Hematopoietic multipotent progenitor cell (in vitro differentiated cells): Measurements from ENCODE around the gene TCF15. TPM values are rescaled to one million over a fixed set of nuclear protein-coding genes. Genes with fewer than 3 reads are reported as not detected.

Experiments used
- DNase-seq, 3 donors: peaks; one replicate each; pipeline ENCODE4 v3.0.0-alpha.2; 2011 to 2015; ENCODE audit warnings: low read depth in 2 of 3, low spot score in 2 of 3
- total RNA-seq: library from RNA; depleted of rRNA; stranded (reverse); fragments of >200 nt; gene quantifications from one replicate; pipeline ENCODE4 v1.2.3, GENCODE V29; 2012

The TCF15 gene, protein sequence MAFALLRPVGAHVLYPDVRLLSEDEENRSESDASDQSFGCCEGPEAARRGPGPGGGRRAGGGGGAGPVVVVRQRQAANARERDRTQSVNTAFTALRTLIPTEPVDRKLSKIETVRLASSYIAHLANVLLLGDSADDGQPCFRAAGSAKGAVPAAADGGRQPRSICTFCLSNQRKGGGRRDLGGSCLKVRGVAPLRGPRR
- 0.81 TPM for total RNA-seq

DNA sequence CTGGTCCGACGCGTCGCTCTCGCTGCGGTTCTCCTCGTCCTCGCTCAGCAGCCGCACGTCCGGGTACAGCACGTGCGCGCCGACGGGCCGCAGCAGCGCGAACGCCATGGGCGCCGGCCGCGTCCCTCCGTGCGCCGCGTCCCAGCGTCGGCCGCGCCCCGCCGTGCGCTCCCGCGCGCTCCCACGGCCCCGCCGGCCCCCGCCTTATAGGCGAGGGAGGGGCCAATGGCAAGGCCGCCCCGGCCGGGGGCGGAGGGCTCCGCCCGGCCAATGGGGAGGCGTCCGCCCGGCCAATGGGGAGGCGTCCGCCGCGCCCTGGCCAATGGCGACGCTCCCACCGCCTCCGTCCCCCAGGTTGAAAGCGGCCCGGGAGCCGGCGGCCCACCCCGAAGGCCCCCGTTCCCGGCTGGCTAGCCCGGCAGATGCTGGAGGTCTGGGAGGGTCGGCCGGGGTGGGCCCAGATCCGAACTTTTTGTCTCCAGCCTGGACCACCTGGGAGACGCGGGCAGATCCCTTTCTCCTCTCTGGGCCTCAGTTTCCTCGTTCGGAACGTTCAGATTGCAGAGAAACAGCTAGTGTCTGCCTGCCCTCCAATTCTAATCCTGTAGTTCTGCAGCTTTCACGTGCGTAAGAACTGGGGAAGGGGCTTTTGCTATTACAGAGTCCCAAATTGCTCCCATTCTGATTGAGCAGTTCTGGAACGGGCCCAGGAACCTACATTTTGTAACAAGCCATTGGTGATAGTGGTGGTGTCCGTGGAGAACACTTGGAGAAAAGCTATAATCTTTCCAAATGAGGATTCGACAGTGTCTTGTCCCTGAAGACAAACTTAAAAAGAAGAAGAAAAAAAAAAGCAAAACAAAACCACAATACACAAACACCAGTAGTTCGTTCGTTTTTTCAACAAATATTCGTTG, at the start of gene TCF15:
Gene TCF15, minus strand, starts transcription at position 180 of the 917 bp plus-strand sequence. Its CDS starts 72 bp downstream, at position 108.
- DNase-seq, result peak in 2 of 3 donors; percentile 67 to 75

DNA sequence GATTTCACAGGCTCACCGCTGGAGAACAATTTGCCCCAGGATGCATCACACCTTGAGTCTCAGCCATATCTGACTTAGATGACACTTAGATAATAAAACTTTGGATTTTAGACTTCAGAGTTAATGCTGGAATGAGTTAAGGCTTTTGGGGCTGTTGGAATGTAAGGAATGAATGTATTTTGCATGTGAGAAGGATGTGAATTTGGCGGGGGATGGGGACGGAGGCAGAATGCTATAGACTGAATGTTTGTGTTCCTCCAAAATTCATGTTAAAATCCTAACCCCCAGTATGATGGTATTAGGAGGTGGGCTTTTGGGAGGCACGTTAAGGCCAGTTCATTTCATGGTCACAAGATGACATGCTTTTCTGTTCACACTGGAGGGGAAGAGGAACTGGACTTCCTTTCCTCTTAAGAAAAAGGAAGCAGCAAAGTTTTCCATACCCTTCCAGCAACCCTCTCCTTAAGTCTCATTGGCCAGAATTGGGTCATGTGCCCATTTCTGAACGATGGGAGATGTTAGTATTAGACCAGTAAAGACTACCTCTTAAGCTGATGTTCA, 48.7 kb upstream of the TCF15 start:
- no peak for DNase-seq

DNA sequence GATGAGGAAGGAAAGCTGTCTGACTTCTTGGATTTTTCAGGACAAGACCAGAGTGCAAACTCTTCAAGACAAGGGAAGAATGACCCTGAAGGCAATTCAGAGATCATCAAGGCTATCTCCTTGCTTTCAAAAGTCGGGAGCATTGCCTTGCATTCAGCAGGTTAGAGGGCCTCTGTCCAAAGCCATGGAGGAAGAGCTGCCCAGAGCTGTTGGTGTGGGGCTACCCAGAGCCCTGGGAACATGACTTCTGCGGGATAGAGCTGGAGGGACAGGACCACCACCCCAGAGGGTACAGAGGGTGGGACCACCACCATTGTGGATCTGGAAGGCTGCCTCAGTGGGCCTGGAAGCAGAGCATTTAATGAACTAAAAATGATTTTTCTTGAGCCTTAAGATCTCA, 48.1 kb upstream of the TCF15 start:
- DNase-seq, result no peak

DNA sequence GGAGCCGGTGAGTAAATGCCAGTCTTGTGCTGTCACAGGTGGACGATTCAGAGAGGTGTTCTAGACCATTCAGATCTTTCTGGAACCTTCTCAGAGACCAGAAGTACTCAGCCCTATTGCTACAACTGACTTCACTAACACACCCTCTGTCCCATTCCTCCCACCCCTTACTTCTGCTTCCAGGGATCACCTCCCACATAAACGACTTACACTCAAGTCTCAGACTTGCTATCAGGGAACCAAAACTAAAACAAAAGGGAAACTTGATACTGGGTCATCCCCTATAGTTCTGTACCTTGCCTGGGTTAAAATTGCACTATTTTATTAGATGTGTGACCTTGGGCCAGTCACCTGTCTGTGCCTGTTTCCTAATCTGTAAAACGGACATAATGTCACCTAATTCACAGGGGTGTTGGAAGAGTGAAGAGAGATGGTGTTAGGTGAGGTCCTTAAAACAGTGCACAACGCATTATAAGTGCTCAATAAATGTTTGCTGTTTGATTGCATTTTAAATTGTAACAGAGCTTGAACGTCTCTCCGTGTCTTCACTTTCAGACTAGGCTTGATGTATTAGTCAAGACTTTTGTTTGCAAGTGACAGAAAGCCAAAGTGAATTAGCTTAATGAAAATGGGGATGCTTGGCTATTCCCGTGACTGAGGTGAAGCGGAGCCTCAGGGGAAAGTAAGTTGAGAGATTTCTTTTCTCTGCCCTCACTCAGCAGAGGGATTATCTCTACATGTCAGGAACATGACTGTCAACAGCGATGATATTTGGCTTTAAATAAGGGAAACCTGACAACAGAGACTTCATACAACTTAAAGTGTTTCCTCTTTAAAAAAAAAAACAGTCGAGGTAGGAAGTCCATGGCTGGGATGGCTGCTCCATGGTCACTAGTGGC, 45.9 kb upstream of the TCF15 start:
- no peak for DNase-seq

DNA sequence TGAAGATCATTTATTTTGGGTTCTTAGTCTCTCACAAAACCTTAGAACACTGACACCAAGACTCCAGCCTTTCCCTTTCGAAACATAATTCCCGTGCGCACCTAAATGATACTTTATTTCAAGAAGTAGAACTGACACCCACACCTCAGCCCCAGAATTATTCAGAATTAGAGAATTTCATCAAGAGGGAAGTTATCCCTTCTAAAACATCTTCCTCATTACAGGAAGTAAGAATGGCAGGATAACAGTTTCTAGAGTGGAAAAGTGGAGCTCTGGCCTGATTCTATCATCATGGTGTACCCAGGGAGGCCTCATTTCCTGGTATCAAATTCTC, 44.3 kb upstream of the TCF15 start:
- no peak for DNase-seq

DNA sequence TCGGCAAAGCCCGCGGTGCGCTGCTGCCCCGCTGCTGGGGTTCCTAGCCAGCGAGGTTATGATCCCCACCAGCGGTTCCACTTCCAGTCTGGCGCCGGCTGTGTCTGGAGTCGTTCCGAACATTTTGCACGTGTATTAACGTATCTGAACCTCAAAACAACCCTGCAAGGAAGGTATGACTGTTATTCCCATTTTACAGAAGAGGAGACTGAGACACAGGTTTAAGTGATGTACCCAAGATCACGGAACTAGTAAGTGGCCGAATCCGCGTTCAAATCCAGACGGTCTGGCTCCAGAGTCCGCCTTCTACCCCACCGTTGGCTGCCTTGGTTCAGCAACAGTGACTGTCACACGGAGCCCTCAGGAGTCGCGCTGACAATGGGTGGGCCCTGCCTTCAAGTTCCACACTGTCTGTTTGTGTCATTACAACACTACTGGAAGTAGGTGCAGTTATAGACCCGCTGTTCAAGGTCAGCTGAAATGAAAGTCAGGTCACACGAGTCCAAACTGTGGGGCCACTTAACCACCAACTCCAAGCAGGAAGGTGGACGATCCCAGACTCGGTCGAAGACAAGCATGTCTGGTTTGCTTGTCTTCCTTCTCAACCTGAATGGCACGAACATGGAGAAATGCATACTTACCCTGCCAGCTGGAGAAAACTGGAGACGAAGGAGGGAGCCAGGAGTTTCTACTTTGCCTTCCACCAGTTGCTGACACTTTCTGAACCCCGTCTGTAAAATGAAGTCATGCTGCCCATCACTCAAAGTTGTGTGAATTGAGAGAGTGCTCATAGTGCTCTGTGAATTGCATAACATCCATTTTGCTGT, 43.7 kb upstream of the TCF15 start:
- no peak for DNase-seq

DNA sequence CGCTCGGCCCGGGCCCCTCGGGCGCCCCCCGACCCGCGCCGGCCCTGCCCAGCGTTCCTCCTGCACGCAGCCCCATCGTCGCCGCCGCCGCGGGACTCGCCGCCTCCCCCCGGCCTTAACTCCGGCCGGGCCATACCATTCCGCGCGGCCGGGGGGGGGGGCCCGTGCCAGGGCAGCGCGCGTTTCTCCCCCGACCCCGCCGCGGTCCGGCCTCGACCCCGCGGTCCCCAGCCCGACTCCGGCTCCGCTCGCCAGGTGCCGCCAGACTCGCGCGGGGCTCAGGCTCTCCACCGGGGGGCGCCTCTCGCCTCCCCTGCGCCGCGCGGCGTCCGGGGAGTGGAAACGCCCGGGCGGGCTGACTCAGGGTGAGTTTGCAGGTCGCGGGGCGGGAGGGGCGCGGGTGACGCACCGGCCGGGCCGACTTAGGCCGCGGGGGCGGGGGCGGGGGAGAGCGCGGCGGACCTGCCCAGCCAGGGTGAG, 43.0 kb upstream of the TCF15 start, which contains the start of gene SRXN1:
Gene SRXN1, minus strand, starts transcription at position 91 of the 480 bp plus-strand sequence. Its CDS starts 15 bp downstream, at position 76.
- peak; percentile 51 to 95 (median 93) for DNase-seq

DNA sequence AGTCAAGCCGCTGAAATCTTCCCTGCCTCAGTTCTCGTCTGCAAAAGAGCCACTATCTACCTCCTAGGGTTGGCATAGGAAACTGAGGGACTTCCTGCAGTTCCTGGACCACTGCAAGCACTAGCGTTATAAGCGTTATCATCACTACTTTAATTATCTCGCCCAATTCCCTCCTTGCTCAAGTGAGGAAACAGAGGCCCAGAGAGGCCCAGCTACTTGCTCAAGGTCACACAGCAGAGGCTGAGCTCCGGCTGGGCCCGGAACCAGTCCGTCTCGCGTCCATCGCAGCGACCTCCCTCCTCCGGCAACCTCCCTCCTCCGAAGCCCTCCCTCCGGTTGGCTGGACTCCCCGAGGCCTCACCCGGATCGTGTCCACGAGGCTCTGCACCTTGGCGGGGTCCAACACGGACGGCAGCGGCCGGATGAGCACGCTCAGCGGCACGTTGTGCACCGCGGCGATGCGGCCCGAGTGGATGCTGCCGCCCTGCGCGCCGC, 42.6 kb upstream of the TCF15 start:
- no peak for DNase-seq

DNA sequence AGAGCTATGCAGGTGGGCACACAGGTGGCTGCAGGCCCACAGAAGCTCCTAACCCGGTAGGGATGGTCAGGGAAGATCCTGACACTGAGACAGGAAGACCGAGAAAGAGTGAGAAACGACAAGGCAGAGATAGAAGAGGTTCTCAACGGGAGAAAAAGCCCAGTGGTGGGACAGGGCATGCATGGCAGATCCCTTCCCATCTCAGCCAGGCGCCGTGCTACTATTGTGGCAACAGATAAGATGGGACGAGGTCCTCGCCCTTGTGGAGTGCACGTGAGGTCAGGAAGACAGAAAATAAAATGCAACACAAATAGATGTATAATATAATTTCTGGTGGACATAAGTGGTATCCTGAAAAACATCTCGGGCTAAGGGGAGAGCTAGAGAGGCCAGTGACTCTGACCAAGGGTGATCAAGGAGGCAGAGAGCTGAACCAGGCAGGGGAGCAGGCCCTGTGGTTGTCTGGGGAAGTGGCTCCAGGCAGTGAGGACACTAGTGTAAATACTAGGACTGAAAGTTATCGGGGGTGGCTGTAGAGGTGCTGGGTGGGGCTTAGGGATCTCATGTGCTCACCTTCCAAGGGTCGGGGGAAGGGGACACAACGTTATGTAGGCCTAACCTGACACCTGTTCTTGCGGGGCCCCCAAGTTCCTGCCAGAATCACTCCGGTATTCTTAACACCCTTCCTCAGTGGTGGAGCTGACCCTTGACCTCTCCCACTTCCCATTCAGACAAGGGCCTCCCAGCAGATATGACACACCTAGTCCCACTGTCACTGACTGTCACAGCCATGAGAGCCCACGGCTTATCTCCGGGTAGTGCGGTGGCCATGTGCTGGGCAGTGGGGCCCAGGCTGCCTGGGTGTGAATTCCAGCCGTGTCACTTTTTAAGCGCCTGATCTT, 41.9 kb upstream of the TCF15 start:
- DNase-seq, result no peak

DNA sequence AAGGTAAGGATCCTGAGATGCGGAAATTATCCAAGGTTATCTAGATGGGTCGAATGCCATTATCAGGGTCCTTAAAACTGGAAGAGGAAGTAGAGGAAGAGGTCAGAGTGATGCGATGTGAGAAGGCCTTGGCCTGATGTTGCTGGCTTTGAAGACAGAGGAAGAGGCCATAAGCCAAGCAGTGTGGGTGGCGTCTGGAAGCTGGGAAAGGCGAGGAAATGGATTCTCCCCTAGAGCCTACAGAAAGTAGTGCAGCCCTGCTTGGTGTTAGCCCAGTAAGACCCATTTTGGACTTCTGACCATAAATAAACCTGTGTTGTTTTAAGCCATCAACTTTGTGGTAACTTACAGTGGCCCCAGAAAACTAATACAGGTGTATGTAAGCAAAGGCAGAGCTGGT, 40.8 kb upstream of the TCF15 start:
- DNase-seq, result no peak

DNA sequence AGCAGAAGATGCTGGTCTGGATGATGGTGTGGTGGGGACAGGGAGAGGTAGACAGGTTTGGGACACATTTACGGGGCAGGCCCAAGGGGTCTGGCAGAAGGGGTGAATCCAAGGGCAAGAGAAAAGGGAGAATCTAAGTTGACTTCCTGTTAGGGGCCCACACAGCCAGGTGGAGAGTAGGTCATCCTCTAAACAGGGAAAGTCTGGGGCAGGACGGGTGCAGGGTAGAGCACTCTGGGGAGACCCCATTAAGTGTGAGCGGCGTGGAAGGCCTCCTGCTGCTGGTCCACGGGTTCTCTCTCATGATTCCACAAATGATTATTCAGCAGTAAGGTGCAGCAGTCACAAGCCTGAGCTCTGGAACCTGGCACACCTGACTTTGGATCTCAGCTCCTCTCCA, 40.2 kb upstream of the TCF15 start:
- DNase-seq, result no peak

DNA sequence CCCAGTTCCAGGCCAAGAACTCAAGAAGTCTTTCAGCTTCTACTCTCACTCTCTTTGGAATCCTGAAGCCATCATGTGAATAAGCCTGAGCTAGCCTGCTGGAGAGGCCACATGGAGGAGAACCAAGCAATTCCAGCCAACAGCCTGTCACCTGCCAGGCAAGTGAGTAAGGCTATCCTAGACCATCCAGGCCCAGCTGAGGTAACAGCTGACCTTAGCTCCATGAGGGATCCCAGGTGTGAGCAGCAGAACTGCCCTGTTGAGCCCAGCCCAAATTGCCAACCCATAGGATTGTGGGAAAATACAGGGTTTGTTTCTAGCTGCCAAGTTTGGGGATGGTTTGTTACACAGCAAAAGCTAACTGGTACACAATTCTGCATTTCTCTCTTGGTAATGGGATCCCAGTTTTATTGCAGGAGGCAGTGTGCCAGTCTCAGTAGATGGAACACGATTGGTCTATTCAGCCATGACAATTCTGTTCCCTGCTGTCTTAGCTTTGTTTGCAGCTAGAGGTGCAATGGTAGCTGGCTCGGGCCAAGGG, 37.4 kb upstream of the TCF15 start:
- no peak for DNase-seq

DNA sequence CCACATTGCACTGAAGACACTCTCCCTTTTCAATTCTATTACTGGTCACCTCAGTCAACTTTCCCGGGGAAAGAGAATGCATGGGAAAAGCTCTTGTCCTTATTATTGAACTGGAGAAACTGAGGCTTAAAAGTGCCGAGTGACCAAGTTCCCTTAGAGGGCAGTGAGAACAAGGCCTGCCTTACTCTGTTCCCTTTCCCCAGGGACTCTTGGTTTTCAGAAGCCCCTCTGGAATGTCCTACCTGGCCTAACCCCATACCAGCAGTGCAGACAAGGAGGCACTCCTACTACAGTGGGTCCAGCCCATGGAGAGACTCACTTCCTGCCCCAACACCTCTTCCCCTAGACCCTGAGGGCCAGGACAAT, 36.7 kb upstream of the TCF15 start:
- no peak for DNase-seq

DNA sequence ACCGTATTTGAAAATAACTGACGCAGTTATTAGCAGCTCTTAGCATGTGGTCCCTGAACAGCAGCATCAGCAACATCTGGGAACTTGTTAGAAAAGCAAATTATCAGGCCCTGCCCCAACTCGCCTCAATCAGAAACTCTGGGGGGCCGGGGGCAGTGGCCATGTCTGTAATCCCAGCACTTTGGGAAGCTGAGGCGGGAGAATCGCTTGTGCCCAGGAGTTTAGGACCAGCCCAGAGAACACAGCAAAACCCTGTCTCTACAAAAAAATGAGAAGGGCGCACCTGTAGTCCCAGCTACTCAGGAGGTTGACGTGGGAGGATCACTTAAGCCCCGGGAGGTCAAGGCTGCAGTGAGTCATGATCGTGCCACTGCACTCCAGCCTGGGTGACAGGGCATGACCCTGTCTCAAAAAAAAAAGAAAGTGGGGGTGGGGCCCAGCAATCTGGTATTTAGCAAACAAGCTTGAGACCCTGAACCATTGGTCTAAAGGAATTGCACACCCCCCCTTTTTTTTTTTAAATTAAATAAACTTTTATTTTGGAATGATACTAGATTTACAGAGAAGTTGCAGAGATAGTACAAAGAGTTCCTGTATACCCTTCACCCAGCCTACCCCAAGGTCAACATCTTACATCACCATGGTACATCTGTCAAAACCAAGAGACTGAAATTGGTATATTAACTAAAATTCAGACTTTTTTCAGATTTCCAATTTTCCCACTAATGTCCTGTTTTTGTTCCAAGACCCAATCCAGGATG, 36.2 kb upstream of the TCF15 start:
- DNase-seq, result no peak

DNA sequence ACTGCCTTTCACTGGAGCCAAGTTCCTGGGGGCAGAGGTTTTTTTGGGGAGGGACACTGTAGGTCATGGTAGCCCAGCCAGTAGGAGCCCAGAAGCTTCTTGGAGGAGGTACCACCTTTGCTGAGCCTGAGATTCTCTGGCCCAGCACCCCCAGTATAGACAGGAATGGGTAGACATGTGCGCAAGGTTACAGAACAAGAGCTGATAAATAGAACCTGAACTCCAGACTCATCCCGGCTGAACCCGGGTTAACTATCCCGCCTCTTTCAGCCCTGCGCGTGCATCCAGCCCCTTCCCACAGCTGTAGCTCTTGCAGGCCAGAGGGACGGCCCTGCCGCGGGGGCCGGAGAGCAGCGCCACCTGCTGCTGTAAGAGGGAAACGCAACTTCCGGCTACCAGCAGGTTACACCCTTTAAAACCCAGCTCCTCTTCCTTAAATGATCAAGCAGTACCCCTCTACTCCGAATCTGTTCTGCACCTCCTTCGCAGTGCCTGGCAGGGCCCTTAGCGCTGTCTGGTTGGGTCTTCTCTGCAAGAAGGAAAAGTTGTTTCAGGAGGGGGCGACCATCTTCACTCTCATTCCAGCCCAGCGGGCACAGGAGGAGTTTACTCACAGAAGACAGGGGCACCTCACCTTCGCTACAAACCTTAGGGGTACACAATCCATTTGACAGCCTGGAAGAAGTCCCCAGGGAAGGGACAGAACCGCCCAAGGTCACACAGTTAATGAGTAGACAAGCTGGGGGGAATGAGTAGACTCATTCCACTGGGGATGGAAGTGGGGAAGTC, 35.4 kb upstream of the TCF15 start:
- DNase-seq, result peak; percentile 36 to 75 (median 74)

DNA sequence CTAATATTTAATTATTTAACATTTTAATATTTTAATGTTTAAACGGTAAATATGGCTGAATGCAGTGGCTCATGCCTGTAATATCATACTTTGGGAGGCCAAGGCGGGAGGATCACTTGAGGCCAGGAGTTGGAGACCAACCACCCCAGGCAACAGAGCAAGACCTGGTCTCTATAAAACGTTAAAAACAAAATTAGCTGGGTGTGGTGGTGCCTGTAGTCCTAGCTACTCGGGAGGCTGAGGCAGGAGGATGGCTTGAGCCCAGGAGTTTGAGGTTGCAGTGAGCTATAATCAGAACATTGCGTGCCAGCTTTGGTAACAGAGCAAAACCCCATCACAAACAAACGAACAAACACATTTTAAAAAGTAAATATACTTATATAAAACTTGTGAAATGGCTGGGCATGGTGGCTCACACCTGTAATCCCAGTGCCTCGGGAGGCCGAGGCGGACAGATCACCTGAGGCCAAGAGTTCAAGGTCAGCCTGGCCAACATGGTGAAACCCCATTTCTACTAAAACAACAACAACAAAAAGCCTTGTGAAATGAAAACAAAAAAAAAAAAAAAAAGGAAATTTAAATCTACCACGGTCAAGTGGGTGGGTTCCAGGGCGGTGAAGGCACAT, 34.7 kb upstream of the TCF15 start:
- DNase-seq, result no peak
